WTC11 (cell line): ENCODE data around the gene LAMA2. TPM values are rescaled to one million over a fixed set of nuclear protein-coding genes. Genes with fewer than 3 reads are reported as not detected.

Source experiments
- ATAC-seq: fragments of 200-7000 bp; cut with Tn5 transposase; 2 replicates; pipeline ENCODE4 v1.10.0; 2021; ENCODE audit warnings: mild to moderate bottlenecking, moderate library complexity
- CTCF ChIA-PET: fragments of 300-600 bp; sonication (Branson Sonifier 250); formaldehyde crosslinking; loops from one replicate; lab custom pipeline; 2021; ENCODE audit warnings: antibody characterized with exemption; lab: Charles Lee
- POLR2A ChIA-PET: fragments of 350-600 bp; sonication (Branson Sonifier 250); formaldehyde crosslinking; loops from one replicate; lab custom pipeline; 2021; ENCODE audit warnings: antibody characterized with exemption; lab: Charles Lee
- DNase-seq: peaks from one replicate; pipeline ENCODE4 v3.0.0; 2021; ENCODE audit warnings: low spot score
- H3K27ac Mint-ChIP-seq: 2 replicates; pipeline ENCODE4 v1.8.0; 2021; ENCODE audit warnings: mixed read lengths
- H3K27me3 Mint-ChIP-seq: 2 replicates; pipeline ENCODE4 v1.8.0; 2021; ENCODE audit warnings: low read depth, mild to moderate bottlenecking, moderate library complexity, mixed read lengths
- H3K36me3 Mint-ChIP-seq: 2 replicates; pipeline ENCODE4 v1.8.0; 2021; ENCODE audit warnings: mixed read lengths
- H3K4me1 Mint-ChIP-seq: 2 replicates; pipeline ENCODE4 v1.8.0; 2022; ENCODE audit warnings: mixed read lengths
- H3K4me3 Mint-ChIP-seq: 2 replicates; pipeline ENCODE4 v1.8.0; 2021; ENCODE audit warnings: mild to moderate bottlenecking, moderate library complexity, mixed read lengths
- H3K9me3 Mint-ChIP-seq: 2 replicates; pipeline ENCODE4 v1.8.0; 2021; ENCODE audit warnings: mixed read lengths
- CBFB ChIP-seq: sonication (generic); formaldehyde crosslinking; IDR thresholded peaks from 2 replicates; pipeline ENCODE4 v1.8.1; 2022; ENCODE audit warnings: mild to moderate bottlenecking, low read depth, missing genetic modification reagents
- CREB1 ChIP-seq: sonication (generic); formaldehyde crosslinking; IDR thresholded peaks from 2 replicates; pipeline ENCODE4 v1.8.0; 2023; ENCODE audit warnings: mild to moderate bottlenecking, missing genetic modification reagents
- CTCF ChIP-seq: fragments of 200-600 bp; IDR thresholded peaks from 2 replicates; pipeline ENCODE4 v1.8.0; 2022; ENCODE audit warnings: antibody characterized with exemption
- ELF4 ChIP-seq: sonication (generic); formaldehyde crosslinking; IDR thresholded peaks from 2 replicates; pipeline ENCODE4 v1.8.1; 2022; ENCODE audit warnings: low read depth, mild to moderate bottlenecking, moderate library complexity, missing genetic modification reagents
- ERG ChIP-seq: fragments of 250-450 bp; sonication (Bioruptor Pico); IDR thresholded peaks from 2 replicates; pipeline ENCODE4 v1.8.0; 2021; ENCODE audit warnings: mild to moderate bottlenecking
- FOXP1 ChIP-seq: sonication (generic); formaldehyde crosslinking; IDR thresholded peaks from 2 replicates; pipeline ENCODE4 v1.8.0; 2022; ENCODE audit warnings: missing genetic modification reagents, mild to moderate bottlenecking, moderate library complexity, borderline replicate concordance
- FOXP4 ChIP-seq: sonication (generic); formaldehyde crosslinking; IDR thresholded peaks from 2 replicates; pipeline ENCODE4 v1.8.0; 2022; ENCODE audit warnings: mild to moderate bottlenecking, missing genetic modification reagents
- GRHL2 ChIP-seq: fragments of 250-450 bp; sonication (Bioruptor Pico); IDR thresholded peaks from 2 replicates; pipeline ENCODE4 v1.8.0; 2022; ENCODE audit warnings: mild to moderate bottlenecking, moderate library complexity; ENCODE audit not compliant: insufficient replicate concordance, severe bottlenecking
- GTF2I ChIP-seq: fragments of 250-450 bp; sonication (Bioruptor Pico); conservative IDR thresholded peaks from 2 replicates; pipeline ENCODE4 v1.4.0; 2021; ENCODE audit warnings: mild to moderate bottlenecking
- HMGA2 ChIP-seq: fragments of 250-450 bp; sonication (Bioruptor Pico); IDR thresholded peaks from 2 replicates; pipeline ENCODE4 v1.4.0; 2021; ENCODE audit warnings: mild to moderate bottlenecking, moderate library complexity
- MYBL2 ChIP-seq: sonication (generic); formaldehyde crosslinking; IDR thresholded peaks from 2 replicates; pipeline ENCODE4 v1.8.1; 2023; ENCODE audit warnings: mild to moderate bottlenecking, moderate library complexity, missing genetic modification reagents
- NFYB ChIP-seq: sonication (generic); formaldehyde crosslinking; conservative IDR thresholded peaks from 2 replicates; pipeline ENCODE4 v1.8.0; 2022; ENCODE audit warnings: low read depth, missing genetic modification reagents
- NR1H2 ChIP-seq: sonication (generic); formaldehyde crosslinking; IDR thresholded peaks from 2 replicates; pipeline ENCODE4 v1.9.0; 2021; ENCODE audit warnings: mild to moderate bottlenecking, moderate library complexity, missing genetic modification reagents
- PRDM15 ChIP-seq: sonication (generic); formaldehyde crosslinking; IDR thresholded peaks from 2 replicates; pipeline ENCODE4 v1.8.0; 2022; ENCODE audit warnings: missing genetic modification reagents
- SMAD4 ChIP-seq: sonication (generic); formaldehyde crosslinking; IDR thresholded peaks from 2 replicates; pipeline ENCODE4 v1.8.0; 2022; ENCODE audit warnings: mild to moderate bottlenecking, missing genetic modification reagents
- TCF7 ChIP-seq: sonication (generic); formaldehyde crosslinking; IDR thresholded peaks from 2 replicates; pipeline ENCODE4 v1.8.0; 2022; ENCODE audit warnings: mild to moderate bottlenecking, low read depth, missing genetic modification reagents, moderate library complexity
- ZBTB21 ChIP-seq: sonication (generic); formaldehyde crosslinking; IDR thresholded peaks from 2 replicates; pipeline ENCODE4 v1.8.1; 2023; ENCODE audit warnings: mild to moderate bottlenecking, missing genetic modification reagents, borderline replicate concordance
- ZNF138 ChIP-seq: sonication (generic); formaldehyde crosslinking; conservative IDR thresholded peaks from 2 replicates; pipeline ENCODE4 v1.8.1; 2022; ENCODE audit warnings: mild to moderate bottlenecking, moderate library complexity, missing genetic modification reagents
- ZNF512 ChIP-seq: sonication (generic); formaldehyde crosslinking; IDR thresholded peaks from 2 replicates; pipeline ENCODE4 v1.8.1; 2022; ENCODE audit warnings: missing genetic modification reagents, borderline replicate concordance
- ZNF671 ChIP-seq: fragments of 250-450 bp; sonication (Bioruptor Pico); IDR thresholded peaks from 2 replicates; pipeline ENCODE4 v1.8.0; 2021; ENCODE audit warnings: mild to moderate bottlenecking
- total RNA-seq: library from RNA; stranded (reverse); gene quantifications from 3 replicates; pipeline ENCODE4 v1.2.3, GENCODE V29; 2021
- TF ChIP-seq, protein P1 (sequence below): sonication (generic); formaldehyde crosslinking; IDR thresholded peaks from 2 replicates; pipeline ENCODE4 v1.8.0; 2023; ENCODE audit warnings: missing genetic modification reagents
- TF ChIP-seq, protein P2 (sequence below): sonication (generic); formaldehyde crosslinking; IDR thresholded peaks from 2 replicates; pipeline ENCODE4 v1.8.0; 2022; ENCODE audit warnings: mild to moderate bottlenecking, missing genetic modification reagents
- TF ChIP-seq, protein P3 (sequence below): sonication (generic); formaldehyde crosslinking; IDR thresholded peaks from 2 replicates; pipeline ENCODE4 v1.8.1; 2023; ENCODE audit warnings: mild to moderate bottlenecking, moderate library complexity, missing genetic modification reagents

The LAMA2 gene
- total RNA-seq, 1 experiment from 2014 or later: 6.6 TPM

DNA sequence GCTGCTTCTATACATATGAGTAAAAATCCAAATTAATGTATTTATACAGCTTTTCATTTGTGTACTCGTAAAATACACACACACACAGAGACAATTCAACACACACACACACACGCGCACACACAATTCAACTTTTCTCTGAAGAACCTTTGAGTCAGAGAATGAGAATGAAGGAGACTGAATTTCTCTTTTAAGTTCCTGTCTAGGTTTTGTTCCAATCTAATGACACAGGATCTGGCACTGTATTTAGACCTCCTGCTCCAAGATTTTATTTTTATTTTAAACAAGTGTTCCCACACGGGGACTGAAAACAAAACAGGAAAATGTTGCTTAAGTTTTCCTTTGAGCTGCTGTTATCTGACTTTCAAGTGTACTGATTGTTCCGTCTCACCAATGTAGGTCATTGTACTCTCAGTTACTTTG is 250.8 kb downstream of the LAMA2 start:
- CTCF ChIA-PET: no interaction called here
- Mint-ChIP-seq H3K36me3 (no peaks in the 10 kb centered on the region), H3K27ac (no peak overlapping the region), H3K9me3 (no peaks in the 10 kb centered on the region), H3K4me3 (no peak overlapping the region), H3K27me3 (no peaks in the 10 kb centered on the region)
- ATAC-seq (no peak), DNase-seq (no peak)
- POLR2A ChIA-PET: no interaction called here
- no peak for TF ChIP-seq SMAD4
- no peak for TF ChIP-seq NFYB
- no peak for TF ChIP-seq FOXP1 (CRISPR knock-in tag)
- no peak for TF ChIP-seq NR1H2
- no peak for TF ChIP-seq ZNF671 (CRISPR knock-in tag)
- TF ChIP-seq, protein P1, sequence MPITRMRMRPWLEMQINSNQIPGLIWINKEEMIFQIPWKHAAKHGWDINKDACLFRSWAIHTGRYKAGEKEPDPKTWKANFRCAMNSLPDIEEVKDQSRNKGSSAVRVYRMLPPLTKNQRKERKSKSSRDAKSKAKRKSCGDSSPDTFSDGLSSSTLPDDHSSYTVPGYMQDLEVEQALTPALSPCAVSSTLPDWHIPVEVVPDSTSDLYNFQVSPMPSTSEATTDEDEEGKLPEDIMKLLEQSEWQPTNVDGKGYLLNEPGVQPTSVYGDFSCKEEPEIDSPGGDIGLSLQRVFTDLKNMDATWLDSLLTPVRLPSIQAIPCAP (CRISPR knock-in tag): no peak
- no peak for TF ChIP-seq CTCF
- TF ChIP-seq PRDM15 (CRISPR knock-in tag): no peak
- TF ChIP-seq, all 79 proteins: peak for 0
- no peaks in the 10 kb centered on the region for H3K4me1 Mint-ChIP-seq

GRCh38 chr6:129134535-129134934 is 251.6 kb downstream of the LAMA2 start:
- Mint-ChIP-seq H3K27me3 (no peaks in the 10 kb centered on the region), H3K36me3 (no peaks in the 10 kb centered on the region), H3K9me3 (no peaks in the 10 kb centered on the region), H3K27ac (no peak overlapping the region), H3K4me1 (no peaks in the 10 kb centered on the region), H3K4me3 (no peak overlapping the region)
- ATAC-seq (peak; percentile 38; the same call in 1 of the 2 replicates), DNase-seq (no peak)
- ChIA-PET POLR2A (no interaction called here), CTCF (interaction anchor here (0.7 kb wide), 1 partner anchor 118 kb away, joined by 4 read pairs; no protein-coding TSS in a partner anchor)
- TF ChIP-seq SMAD4: no peak
- TF ChIP-seq, protein P2, sequence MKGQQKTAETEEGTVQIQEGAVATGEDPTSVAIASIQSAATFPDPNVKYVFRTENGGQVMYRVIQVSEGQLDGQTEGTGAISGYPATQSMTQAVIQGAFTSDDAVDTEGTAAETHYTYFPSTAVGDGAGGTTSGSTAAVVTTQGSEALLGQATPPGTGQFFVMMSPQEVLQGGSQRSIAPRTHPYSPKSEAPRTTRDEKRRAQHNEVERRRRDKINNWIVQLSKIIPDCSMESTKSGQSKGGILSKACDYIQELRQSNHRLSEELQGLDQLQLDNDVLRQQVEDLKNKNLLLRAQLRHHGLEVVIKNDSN (CRISPR knock-in tag): no peak
- TF ChIP-seq GTF2I (CRISPR knock-in tag): no peak
- TF ChIP-seq ZNF512 (CRISPR knock-in tag): no peak
- TF ChIP-seq CREB1: no peak
- no peak for TF ChIP-seq FOXP4 (CRISPR knock-in tag)
- TF ChIP-seq MYBL2: no peak
- TF ChIP-seq ZNF138 (CRISPR knock-in tag): no peak
- TF ChIP-seq ELF4 (CRISPR knock-in tag): no peak
- TF ChIP-seq, protein P3, sequence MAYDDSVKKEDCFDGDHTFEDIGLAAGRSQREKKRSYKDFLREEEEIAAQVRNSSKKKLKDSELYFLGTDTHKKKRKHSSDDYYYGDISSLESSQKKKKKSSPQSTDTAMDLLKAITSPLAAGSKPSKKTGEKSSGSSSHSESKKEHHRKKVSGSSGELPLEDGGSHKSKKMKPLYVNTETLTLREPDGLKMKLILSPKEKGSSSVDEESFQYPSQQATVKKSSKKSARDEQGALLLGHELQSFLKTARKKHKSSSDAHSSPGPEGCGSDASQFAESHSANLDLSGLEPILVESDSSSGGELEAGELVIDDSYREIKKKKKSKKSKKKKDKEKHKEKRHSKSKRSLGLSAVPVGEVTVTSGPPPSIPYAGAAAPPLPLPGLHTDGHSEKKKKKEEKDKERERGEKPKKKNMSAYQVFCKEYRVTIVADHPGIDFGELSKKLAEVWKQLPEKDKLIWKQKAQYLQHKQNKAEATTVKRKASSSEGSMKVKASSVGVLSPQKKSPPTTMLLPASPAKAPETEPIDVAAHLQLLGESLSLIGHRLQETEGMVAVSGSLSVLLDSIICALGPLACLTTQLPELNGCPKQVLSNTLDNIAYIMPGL (CRISPR knock-in tag): no peak
- TF ChIP-seq TCF7: no peak
- no peak for TF ChIP-seq CBFB (CRISPR knock-in tag)
- no peak for TF ChIP-seq GRHL2
- no peak for TF ChIP-seq HMGA2 (CRISPR knock-in tag)
- TF ChIP-seq ERG (CRISPR knock-in tag): no peak
- no peak for TF ChIP-seq ZBTB21
